Tibial nerve (tissue), 4 donors: Measurements from ENCODE around the gene CTU2. TPM values are rescaled to one million over a fixed set of nuclear protein-coding genes. Genes with fewer than 3 reads are reported as not detected.

Experiments
- DNase-seq, 2 donors: peaks; one replicate each; pipeline ENCODE4 v3.0.0-alpha.2; 2019; ENCODE audit warnings: low spot score in 2 of 2
- H3K27ac ChIP-seq, 4 donors: fragments of 200-600 bp; sonication (generic) in 3 of 4; one replicate each; pipeline ENCODE4 v1.5.1; 2017 to 2019; ENCODE audit warnings: mild to moderate bottlenecking in 1 of 4
- H3K27me3 ChIP-seq, 2 donors: fragments of 200-600 bp; sonication (generic) in 1 of 2; one replicate each; pipeline versions ENCODE4 v1.5.1 to v1.6.0; 2017 to 2019
- H3K36me3 ChIP-seq, 3 donors: fragments of 200-600 bp; sonication (generic); one replicate each; pipeline ENCODE4 v1.5.1; 2018 to 2019
- H3K4me1 ChIP-seq, 4 donors: fragments of 200-600 bp; sonication (generic) in 3 of 4; one replicate each; pipeline ENCODE4 v1.5.1; 2017 to 2019
- H3K4me3 ChIP-seq, 4 donors: fragments of 200-600 bp; sonication (generic) in 3 of 4; one replicate each; pipeline ENCODE4 v1.5.1; 2017 to 2019; ENCODE audit warnings: mild to moderate bottlenecking in 1 of 4, moderate library complexity in 1 of 4
- H3K9me3 ChIP-seq, 4 donors: fragments of 200-600 bp; sonication (generic) in 3 of 4; one replicate each; pipeline ENCODE4 v1.5.1; 2017 to 2019
- EP300 ChIP-seq, 2 donors: sonication (generic); formaldehyde crosslinking; IDR thresholded peaks; one replicate each; pipeline ENCODE4 v1.6.1; 2017; ENCODE audit warnings: antibody characterized with exemption in 2 of 2, mild to moderate bottlenecking in 1 of 2
- POLR2A ChIP-seq, 2 donors: fragments of 450-650 bp; IDR thresholded peaks; one replicate each; pipeline ENCODE4 v1.6.1; 2017; ENCODE audit warnings: antibody characterized with exemption in 2 of 2, mild to moderate bottlenecking in 2 of 2, moderate library complexity in 2 of 2
- WGBS, 2 donors: methylation state at CpG; one replicate each; pipeline ENCODE4 v1.1.5; 2018; 5-methylcytosine and 5-hydroxymethylcytosine counted together
- total RNA-seq, 4 donors: library from RNA; depleted of rRNA; stranded (reverse); fragments of >200 nt; gene quantifications; one replicate each; pipeline ENCODE4 v1.1.0, GENCODE V29; 2016
- TF ChIP-seq, protein P1 (sequence below), 5 experiments: fragments of 200-600 bp in 3 of 5; fragments of 450-650 bp in 2 of 5; sonication (generic) in 3 of 5; IDR thresholded peaks; one replicate each; pipeline ENCODE4 v1.5.1; 2016 to 2019; ENCODE audit warnings: antibody characterized with exemption in 5 of 5, mild to moderate bottlenecking in 3 of 5, moderate library complexity in 2 of 5

CTU2 gene
- total RNA-seq, 4 donors from 2014 or later: 12.3 to 22.5 (median 12.5) TPM

DNA sequence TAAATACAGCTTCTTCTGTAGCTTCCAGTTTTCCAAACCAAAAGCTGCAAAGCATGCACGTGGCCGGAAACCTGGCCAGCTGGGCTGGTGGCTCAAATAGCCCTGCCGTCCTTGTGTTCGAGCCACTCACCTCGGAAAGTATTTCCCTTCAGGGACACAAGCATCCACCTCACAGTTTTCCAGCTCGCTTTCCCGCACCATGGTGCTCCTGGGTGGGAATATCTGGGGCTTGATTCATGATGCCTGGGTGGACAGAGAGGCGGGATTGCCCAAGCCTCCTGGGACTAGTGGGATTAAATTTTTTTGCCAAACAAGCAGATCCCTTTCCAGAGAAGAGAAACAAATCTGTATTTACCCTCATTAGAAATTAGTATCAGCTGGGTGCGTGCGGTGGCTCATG lies 36.3 kb upstream of the CTU2 start:
- Histone ChIP-seq H3K27me3 (no peaks in the 10 kb centered on the region), H3K4me3 (no peak overlapping the region), H3K9me3 (no peaks in the 10 kb centered on the region), H3K36me3 (peaks cover 0 to 46% (median 0%) of the 10 kb centered on the region in 3 donors), H3K4me1 (no peaks in the 10 kb centered on the region), H3K27ac (no peak overlapping the region)
- no peak for DNase-seq
- WGBS, 2 donors: 81 to 84% methylated on average over 10 of the region's 10 CpGs
- TF ChIP-seq EP300 (IDR thresholded peaks at IDR 0.05): no peak
- no peak for TF ChIP-seq POLR2A (IDR thresholded peaks at IDR 0.05)

- H3K4me3 ChIP-seq: no peak overlapping the region
- H3K36me3 ChIP-seq: peaks cover 0 to 64% (median 0%) of the 10 kb centered on the region in 3 donors
- H3K27ac ChIP-seq: no peak overlapping the region
- WGBS, 2 donors: 86 to 90% methylated on average over 10 to 23 of the region's 23 CpGs
- no peaks in the 10 kb centered on the region for H3K27me3 ChIP-seq
- H3K4me1 ChIP-seq: no peaks in the 10 kb centered on the region
- no peaks in the 10 kb centered on the region for H3K9me3 ChIP-seq
- TF ChIP-seq POLR2A (IDR thresholded peaks at IDR 0.05): no peak
- TF ChIP-seq, protein P1, sequence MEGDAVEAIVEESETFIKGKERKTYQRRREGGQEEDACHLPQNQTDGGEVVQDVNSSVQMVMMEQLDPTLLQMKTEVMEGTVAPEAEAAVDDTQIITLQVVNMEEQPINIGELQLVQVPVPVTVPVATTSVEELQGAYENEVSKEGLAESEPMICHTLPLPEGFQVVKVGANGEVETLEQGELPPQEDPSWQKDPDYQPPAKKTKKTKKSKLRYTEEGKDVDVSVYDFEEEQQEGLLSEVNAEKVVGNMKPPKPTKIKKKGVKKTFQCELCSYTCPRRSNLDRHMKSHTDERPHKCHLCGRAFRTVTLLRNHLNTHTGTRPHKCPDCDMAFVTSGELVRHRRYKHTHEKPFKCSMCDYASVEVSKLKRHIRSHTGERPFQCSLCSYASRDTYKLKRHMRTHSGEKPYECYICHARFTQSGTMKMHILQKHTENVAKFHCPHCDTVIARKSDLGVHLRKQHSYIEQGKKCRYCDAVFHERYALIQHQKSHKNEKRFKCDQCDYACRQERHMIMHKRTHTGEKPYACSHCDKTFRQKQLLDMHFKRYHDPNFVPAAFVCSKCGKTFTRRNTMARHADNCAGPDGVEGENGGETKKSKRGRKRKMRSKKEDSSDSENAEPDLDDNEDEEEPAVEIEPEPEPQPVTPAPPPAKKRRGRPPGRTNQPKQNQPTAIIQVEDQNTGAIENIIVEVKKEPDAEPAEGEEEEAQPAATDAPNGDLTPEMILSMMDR (IDR thresholded peaks at IDR 0.05): no peak
- no peak for TF ChIP-seq EP300 (IDR thresholded peaks at IDR 0.05)
- no peak for DNase-seq
These were observed 34.5 kb upstream of the CTU2 start for GRCh38 chr16:88671806-88672205.

DNA sequence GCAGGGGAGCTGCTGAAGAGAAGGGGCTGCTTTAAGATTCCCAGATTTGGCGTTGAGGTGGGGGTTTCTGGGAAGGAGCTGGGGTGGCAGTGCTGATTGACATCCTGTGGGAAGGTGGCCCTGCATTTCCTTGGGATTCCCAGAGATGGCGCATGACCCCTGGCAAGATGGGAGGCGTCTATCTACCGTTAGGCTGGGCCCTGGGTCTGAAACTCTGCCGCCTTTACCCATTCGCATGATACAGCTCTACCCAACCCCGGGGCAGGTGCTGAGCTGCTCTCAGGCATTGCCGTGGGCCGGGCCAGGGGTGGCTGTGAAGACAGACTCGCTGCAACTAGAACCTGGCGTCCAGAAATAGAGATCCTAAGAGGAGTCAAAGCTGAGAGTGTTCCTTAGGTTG lies 33.5 kb upstream of the CTU2 start:
- DNase-seq: no peak
- Histone ChIP-seq H3K9me3 (no peaks in the 10 kb centered on the region), H3K4me1 (no peaks in the 10 kb centered on the region), H3K36me3 (peaks cover 0 to 62% (median 0%) of the 10 kb centered on the region in 3 donors), H3K27me3 (no peaks in the 10 kb centered on the region), H3K27ac (no peak overlapping the region), H3K4me3 (no peak overlapping the region)
- TF ChIP-seq EP300 (IDR thresholded peaks at IDR 0.05): no peak
- TF ChIP-seq, protein P1 (IDR thresholded peaks at IDR 0.05): no peak
- no peak for TF ChIP-seq POLR2A (IDR thresholded peaks at IDR 0.05)
- WGBS, 2 donors: 54 to 60% methylated on average over 11 of the region's 11 CpGs

- Histone ChIP-seq H3K27me3 (peaks cover 0 to 9% of the 10 kb centered on the region in 2 donors), H3K9me3 (no peaks in the 10 kb centered on the region), H3K4me3 (no peak overlapping the region), H3K4me1 (no peaks in the 10 kb centered on the region), H3K27ac (no peak overlapping the region), H3K36me3 (peaks cover 0 to 57% (median 0%) of the 10 kb centered on the region in 3 donors)
- WGBS, 2 donors: 87 to 88% methylated on average over 18 to 19 of the region's 19 CpGs
- no peak for TF ChIP-seq POLR2A (IDR thresholded peaks at IDR 0.05)
- DNase-seq: no peak
These were observed 32.5 kb upstream of the CTU2 start for GRCh38 chr16:88673716-88674379.

DNA sequence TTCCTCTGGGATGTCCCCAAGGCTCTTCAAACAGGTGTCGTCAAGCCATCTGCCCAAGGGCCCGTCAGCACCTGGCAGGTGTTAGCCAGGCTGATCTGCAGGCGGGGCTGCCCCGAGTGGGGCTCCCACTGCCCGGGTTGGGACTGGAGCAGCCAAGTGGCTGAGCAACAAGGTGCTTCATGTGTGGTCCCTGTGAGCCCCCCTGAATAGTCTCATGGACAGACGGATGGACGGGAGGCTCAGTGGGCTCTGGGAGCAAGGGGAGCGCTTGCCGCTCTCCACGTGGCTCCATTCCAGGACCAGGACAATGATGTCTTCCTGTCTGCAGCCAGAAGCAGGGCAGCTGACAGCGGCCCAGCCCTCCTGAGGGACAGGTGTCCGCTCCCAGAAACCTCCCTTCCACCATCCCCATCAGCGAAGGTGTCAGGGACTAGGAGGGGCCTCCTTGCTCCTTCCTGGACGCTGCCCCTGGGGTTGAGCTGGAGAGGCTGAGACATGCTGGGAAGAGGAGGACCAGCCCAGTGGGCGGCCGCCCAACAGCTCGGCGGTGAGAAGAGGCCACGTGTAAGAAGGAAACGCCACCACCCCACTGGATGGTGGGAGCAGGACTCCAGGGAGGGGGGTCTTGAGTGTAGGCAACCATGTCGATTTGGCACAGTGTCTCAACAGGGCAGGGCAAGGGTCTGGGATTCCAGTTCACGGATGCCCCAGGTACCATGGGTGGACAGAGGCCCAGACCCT lies 29.6 kb upstream of the CTU2 start:
- 69 to 72% methylated on average over 11 to 21 of the region's 22 CpGs for WGBS, 2 donors
- peaks cover 0 to 7% (median 6%) of the 10 kb centered on the region in 4 donors for H3K4me1 ChIP-seq
- TF ChIP-seq POLR2A (IDR thresholded peaks at IDR 0.05) (no peak), EP300 (IDR thresholded peaks at IDR 0.05) (no peak)
- TF ChIP-seq, protein P1 (IDR thresholded peaks at IDR 0.05): no peak
- DNase-seq: no peak
- H3K9me3 ChIP-seq: no peaks in the 10 kb centered on the region
- peaks cover 0 to 27% of the 10 kb centered on the region in 2 donors for H3K27me3 ChIP-seq
- H3K27ac ChIP-seq: no peak overlapping the region
- H3K36me3 ChIP-seq: peaks cover 0 to 52% (median 0%) of the 10 kb centered on the region in 3 donors
- no peak overlapping the region for H3K4me3 ChIP-seq

GRCh38 chr16:88677721-88678120 lies 28.6 kb upstream of the CTU2 start:
- H3K36me3 ChIP-seq: peaks cover 0 to 41% (median 0%) of the 10 kb centered on the region in 3 donors
- H3K4me1 ChIP-seq: peaks cover 0 to 13% (median 11%) of the 10 kb centered on the region in 4 donors
- H3K4me3 ChIP-seq: no peak overlapping the region
- no peak for DNase-seq
- H3K9me3 ChIP-seq: no peaks in the 10 kb centered on the region
- H3K27ac ChIP-seq: no peak overlapping the region
- 55 to 86% methylated on average over 2 to 11 of the region's 13 CpGs for WGBS, 2 donors
- peaks cover 0 to 37% of the 10 kb centered on the region in 2 donors for H3K27me3 ChIP-seq
- TF ChIP-seq, protein P1 (IDR thresholded peaks at IDR 0.05): no peak
- TF ChIP-seq EP300 (IDR thresholded peaks at IDR 0.05): no peak
- no peak for TF ChIP-seq POLR2A (IDR thresholded peaks at IDR 0.05)
